Spleen (tissue), 11 donors: Measurements from ENCODE around the gene DUOX1. TPM values are rescaled to one million over a fixed set of nuclear protein-coding genes. Genes with fewer than 3 reads are reported as not detected.

Experiments used
- DNase-seq: peaks from one replicate; pipeline ENCODE4 v3.0.0-alpha.2; 2020
- H3K27ac ChIP-seq, 8 donors: fragments of 200-600 bp; sonication (generic) in 7 of 8; 1 replicate in 4 of 8; 2 replicates in 4 of 8; pipeline versions ENCODE4 v1.5.0 to v1.8.0; 2016 to 2021; ENCODE audit warnings: inconsistent platforms in 4 of 8, mild to moderate bottlenecking in 4 of 8, moderate library complexity in 1 of 8
- H3K27me3 ChIP-seq, 7 donors: fragments of 200-600 bp; sonication (generic) in 6 of 7; replicated peaks in 1 of 7; 1 replicate in 4 of 7; 2 replicates in 3 of 7; pipeline versions ENCODE4 v1.5.0 to v1.8.0; 2016 to 2021; ENCODE audit warnings: inconsistent platforms in 3 of 7, mild to moderate bottlenecking in 1 of 7
- H3K36me3 ChIP-seq, 6 donors: fragments of 200-600 bp; sonication (generic) in 5 of 6; 1 replicate in 4 of 6; 2 replicates in 2 of 6; pipeline versions ENCODE4 v1.5.0 to v1.8.0; 2016 to 2021; ENCODE audit warnings: inconsistent platforms in 2 of 6
- H3K4me1 ChIP-seq, 6 donors: fragments of 200-600 bp; sonication (generic) in 5 of 6; 1 replicate in 3 of 6; 2 replicates in 3 of 6; pipeline versions ENCODE4 v1.5.0 to v1.8.0; 2016 to 2021; ENCODE audit warnings: inconsistent platforms in 3 of 6
- H3K4me3 ChIP-seq, 8 donors: fragments of 200-600 bp; sonication (generic) in 7 of 8; 1 replicate in 4 of 8; 2 replicates in 4 of 8; pipeline versions ENCODE4 v1.5.0 to v1.8.0; 2016 to 2021; ENCODE audit warnings: inconsistent platforms in 4 of 8, mild to moderate bottlenecking in 4 of 8, moderate library complexity in 2 of 8
- H3K9me3 ChIP-seq, 8 donors: fragments of 200-600 bp; sonication (generic) in 7 of 8; 1 replicate in 4 of 8; 2 replicates in 4 of 8; pipeline versions ENCODE4 v1.5.0 to v1.8.0; 2016 to 2021; ENCODE audit warnings: inconsistent platforms in 4 of 8
- POLR2A ChIP-seq, 3 donors: fragments of 450-650 bp; IDR thresholded peaks; one replicate each; pipeline ENCODE4 v1.5.1; 2017; ENCODE audit warnings: antibody characterized with exemption in 3 of 3, mild to moderate bottlenecking in 1 of 3
- POLR2AphosphoS5 ChIP-seq, 3 donors: sonication (generic); formaldehyde crosslinking; IDR thresholded peaks; one replicate each; pipeline ENCODE4 v1.5.1; 2017; ENCODE audit warnings: antibody characterized with exemption in 3 of 3
- WGBS, 5 donors: extraction: QIAGEN DNeasy Blood & Tissue Kit in 3 of 5; methylation state at CpG; one replicate each; pipeline versions ENCODE4 v1.1.5 to v1.1.7; 2013 to 2018; 5-methylcytosine and 5-hydroxymethylcytosine counted together
- intact Hi-C: fragments of 100-400 bp; cut with DNase I; formaldehyde crosslinking; loops from one replicate; pipeline ENCODE4 v1.15.0; 2023; ENCODE audit warnings: low total_unique reads
- polyA plus RNA-seq, 3 donors: library from polyadenylated mRNA; stranded (reverse); fragments of 200-250 nt; gene quantifications; one replicate each; pipeline ENCODE4 v1.2.1, GENCODE V29; 2013
- total RNA-seq, 7 donors: library from RNA; depleted of rRNA in 3 of 7; stranded (reverse); fragments of >200 nt in 3 of 7; fragmentation: NEBNext Ultra II Directional in 4 of 7; extraction: Animal tissue kit (Norgen Biotek cat#: 25700) in 4 of 7; gene quantifications; one replicate each; pipeline versions ENCODE4 v1.1.0 to v1.2.1, GENCODE V29; 2016 to 2021
- TF ChIP-seq, protein P1 (sequence below), 11 experiments: fragments of 200-600 bp in 7 of 11; fragments of 450-650 bp in 4 of 11; sonication (generic) in 4 of 11; IDR thresholded peaks in 8 of 11; conservative IDR thresholded peaks in 3 of 11; 1 replicate in 7 of 11; 2 replicates in 4 of 11; pipeline versions ENCODE4 v1.4.0 to v1.8.0; 2016 to 2021; ENCODE audit warnings: antibody characterized with exemption in 11 of 11, inconsistent platforms in 4 of 11, mild to moderate bottlenecking in 1 of 11
- donor health status: healthy with polysubstance abuse.
- donor health status: DM: no; HTN: no; CAD: no; lungs with moderate emphysema.
- donor health status: DM: no; HTN: no; CAD: no.
- donor health status: Bipolar disorder and iron deficiency.
- donor health status: healthy.
- donor health status: DM: no; HTN: no; CAD: no.
- donor health status: DM: yes; HTN: yes; CAD: no.

Gene DUOX1
- total and polyA plus RNA-seq, 10 donors = 0.04 to 0.28 (median 0.09) TPM; not detected in 5

DNA sequence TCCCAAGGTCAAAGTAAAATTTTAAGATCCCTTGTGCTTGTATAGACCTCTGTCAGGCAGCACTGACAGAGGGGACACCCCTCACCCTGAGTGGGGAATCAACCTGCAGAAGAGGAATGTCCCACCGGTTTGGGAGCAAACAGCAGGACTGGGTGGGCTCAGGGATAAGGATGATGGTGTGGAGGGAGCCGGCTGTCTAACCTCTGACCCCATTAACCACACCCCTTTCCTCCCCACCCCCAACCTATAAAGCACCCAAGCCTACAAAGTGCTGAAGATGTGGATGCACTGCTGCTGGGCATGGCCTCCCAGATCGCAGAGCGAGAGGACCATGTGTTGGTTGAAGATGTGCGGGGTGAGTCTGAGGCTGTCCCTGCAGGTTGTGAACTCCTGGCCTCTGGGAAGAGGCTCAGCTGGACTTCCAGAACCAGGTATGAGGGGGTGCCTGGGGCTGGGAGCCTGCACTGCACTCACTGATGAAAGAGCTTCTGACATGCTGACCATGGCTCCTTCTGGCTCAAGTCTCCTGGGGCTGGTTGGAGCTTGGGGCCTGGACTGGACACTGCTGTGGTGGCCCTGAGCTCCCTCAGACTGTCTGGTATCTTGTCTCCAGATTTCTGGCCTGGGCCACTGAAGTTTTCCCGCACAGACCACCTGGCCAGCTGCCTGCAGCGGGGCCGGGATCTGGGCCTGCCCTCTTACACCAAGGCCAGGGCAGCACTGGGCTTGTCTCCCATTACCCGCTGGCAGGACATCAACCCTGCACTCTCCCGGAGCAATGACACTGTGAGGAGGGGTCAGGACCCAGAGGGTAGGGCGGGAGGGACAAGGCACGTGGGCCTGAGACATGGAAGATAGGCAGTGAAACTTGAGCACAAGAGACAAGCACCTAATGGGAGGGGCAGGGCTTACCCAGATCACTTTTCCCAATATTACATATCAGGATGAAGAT lies 9.3 kb downstream of the DUOX1 start:
- Histone ChIP-seq H3K27ac (no peak overlapping the region), H3K4me3 (no peak overlapping the region), H3K36me3 (no peaks in the 10 kb centered on the region), H3K9me3 (no peaks in the 10 kb centered on the region), H3K27me3 (peaks cover 0 to 50% (median 22%) of the 10 kb centered on the region in 7 donors), H3K4me1 (peaks cover 0 to 17% (median 7%) of the 10 kb centered on the region in 6 donors)
- TF ChIP-seq POLR2AphosphoS5 (IDR thresholded peaks at IDR 0.05) = no peak
- TF ChIP-seq, protein P1, sequence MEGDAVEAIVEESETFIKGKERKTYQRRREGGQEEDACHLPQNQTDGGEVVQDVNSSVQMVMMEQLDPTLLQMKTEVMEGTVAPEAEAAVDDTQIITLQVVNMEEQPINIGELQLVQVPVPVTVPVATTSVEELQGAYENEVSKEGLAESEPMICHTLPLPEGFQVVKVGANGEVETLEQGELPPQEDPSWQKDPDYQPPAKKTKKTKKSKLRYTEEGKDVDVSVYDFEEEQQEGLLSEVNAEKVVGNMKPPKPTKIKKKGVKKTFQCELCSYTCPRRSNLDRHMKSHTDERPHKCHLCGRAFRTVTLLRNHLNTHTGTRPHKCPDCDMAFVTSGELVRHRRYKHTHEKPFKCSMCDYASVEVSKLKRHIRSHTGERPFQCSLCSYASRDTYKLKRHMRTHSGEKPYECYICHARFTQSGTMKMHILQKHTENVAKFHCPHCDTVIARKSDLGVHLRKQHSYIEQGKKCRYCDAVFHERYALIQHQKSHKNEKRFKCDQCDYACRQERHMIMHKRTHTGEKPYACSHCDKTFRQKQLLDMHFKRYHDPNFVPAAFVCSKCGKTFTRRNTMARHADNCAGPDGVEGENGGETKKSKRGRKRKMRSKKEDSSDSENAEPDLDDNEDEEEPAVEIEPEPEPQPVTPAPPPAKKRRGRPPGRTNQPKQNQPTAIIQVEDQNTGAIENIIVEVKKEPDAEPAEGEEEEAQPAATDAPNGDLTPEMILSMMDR (IDR thresholded peaks at IDR 0.05 in 8 of 11, conservative IDR thresholded peaks at IDR 0.05 in 3 of 11) = no peak
- intact Hi-C loops = no loop called here
- 76 to 89% (median 82%) methylated on average over 9 to 12 of the region's 12 CpGs for WGBS, 5 donors
- DNase-seq = peak; percentile 68

DNA sequence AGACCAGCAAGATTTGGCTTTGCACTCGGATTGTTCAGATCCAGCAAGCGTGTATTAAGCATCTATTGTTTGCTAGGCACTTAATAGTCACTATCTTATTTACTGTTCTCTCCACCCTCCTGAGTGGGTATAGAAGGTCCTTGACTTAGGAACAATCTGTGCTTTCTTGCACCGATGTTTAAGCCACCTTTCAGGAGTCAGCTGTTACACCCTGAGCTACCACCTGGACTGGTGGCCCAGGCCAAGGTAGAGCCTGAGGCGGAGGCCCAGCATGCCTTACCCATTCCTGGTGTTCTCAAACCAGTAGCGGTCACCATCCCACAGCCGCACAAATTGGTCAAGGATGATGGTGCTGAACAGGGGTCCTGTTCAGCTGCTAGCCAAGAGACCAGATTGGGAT lies 10.0 kb downstream of the DUOX1 start:
- intact Hi-C loops = no loop called here

DNA sequence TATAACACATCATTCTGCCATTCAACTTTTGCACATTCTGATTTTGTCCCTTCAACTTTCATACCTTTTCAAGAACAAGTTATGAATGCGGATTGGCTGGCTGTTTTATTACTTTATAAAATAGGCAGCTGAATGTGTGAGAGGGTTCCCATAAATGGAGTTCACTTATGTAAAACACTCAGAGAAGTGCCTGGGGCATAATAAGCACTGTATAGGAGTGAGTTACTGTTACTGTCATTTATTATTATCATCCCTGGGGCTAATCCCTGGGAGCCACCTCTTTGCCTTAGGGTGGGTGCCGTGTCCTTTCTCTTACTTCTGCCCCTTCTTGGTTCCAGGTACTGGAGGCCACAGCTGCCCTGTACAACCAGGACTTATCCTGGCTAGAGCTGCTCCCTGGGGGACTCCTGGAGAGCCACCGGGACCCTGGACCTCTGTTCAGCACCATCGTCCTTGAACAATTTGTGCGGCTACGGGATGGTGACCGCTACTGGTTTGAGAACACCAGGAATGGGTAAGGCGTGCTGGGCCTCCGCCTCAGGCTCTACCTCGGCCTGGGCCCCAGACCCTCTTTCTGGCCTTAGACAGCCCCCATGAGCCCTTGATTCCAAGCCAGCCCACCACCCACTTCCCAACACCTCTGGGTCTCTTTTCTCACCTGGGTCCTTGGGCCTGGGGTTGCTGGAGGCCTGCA lies 10.9 kb downstream of the DUOX1 start:
- DNase-seq = peak; percentile 41
- 87 to 100% (median 93%) methylated on average over 10 of the region's 10 CpGs for WGBS, 5 donors
- TF ChIP-seq, protein P1 (IDR thresholded peaks at IDR 0.05 in 8 of 11, conservative IDR thresholded peaks at IDR 0.05 in 3 of 11) = no peak
- TF ChIP-seq POLR2A (IDR thresholded peaks at IDR 0.05) (no peak), POLR2AphosphoS5 (IDR thresholded peaks at IDR 0.05) (no peak)
- no peaks in the 10 kb centered on the region for H3K36me3 ChIP-seq
- H3K9me3 ChIP-seq = no peaks in the 10 kb centered on the region
- no peak overlapping the region for H3K4me3 ChIP-seq
- intact Hi-C loops = no loop called here
- peaks cover 0 to 8% (median 0%) of the 10 kb centered on the region in 6 donors for H3K4me1 ChIP-seq
- peaks cover 0 to 35% (median 8%) of the 10 kb centered on the region in 7 donors for H3K27me3 ChIP-seq
- H3K27ac ChIP-seq = no peak overlapping the region

More for the DNA sequence above, 10.0 kb downstream of the DUOX1 start:
- no peaks in the 10 kb centered on the region for H3K36me3 ChIP-seq
- no peak overlapping the region for H3K4me3 ChIP-seq
- H3K4me1 ChIP-seq = peaks cover 0 to 15% (median 6%) of the 10 kb centered on the region in 6 donors
- peaks cover 0 to 44% (median 15%) of the 10 kb centered on the region in 7 donors for H3K27me3 ChIP-seq
- no peak overlapping the region for H3K27ac ChIP-seq
- peak; percentile 42 for DNase-seq
- no peak for TF ChIP-seq POLR2A (IDR thresholded peaks at IDR 0.05)
- TF ChIP-seq, protein P1 (IDR thresholded peaks at IDR 0.05 in 8 of 11, conservative IDR thresholded peaks at IDR 0.05 in 3 of 11) = no peak
- TF ChIP-seq POLR2AphosphoS5 (IDR thresholded peaks at IDR 0.05) = no peak
- WGBS, 5 donors = 84 to 95% (median 91%) methylated on average over 6 of the region's 6 CpGs
- no peaks in the 10 kb centered on the region for H3K9me3 ChIP-seq

DNA sequence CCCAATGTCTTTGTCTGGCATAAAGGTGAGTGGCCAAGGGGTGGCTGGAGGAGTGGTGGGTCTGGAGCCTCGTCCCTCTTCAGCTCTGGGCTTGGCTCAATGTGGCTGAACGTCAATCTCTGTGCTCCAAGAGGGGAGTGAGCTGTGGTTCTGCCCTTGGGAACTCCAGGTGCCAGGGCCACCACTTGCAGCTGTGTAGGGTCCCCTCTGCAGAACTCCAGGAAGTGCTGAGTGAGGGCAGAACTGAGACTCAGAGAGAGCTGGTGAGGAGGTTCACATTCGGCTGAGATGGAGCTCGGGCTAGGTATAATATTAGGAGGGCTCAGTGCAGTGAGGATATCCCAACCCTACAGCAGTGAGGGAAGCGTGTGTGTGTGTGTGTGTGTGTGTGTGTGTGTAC lies 11.6 kb downstream of the DUOX1 start:
- H3K27me3 ChIP-seq = peaks cover 0 to 29% (median 6%) of the 10 kb centered on the region in 7 donors
- 69 to 82% (median 75%) methylated on average over 4 to 5 of the region's 5 CpGs for WGBS, 5 donors
- H3K4me1 ChIP-seq = peaks cover 0 to 2% (median 0%) of the 10 kb centered on the region in 6 donors
- intact Hi-C loops = no loop called here
- no peak overlapping the region for H3K27ac ChIP-seq
- H3K9me3 ChIP-seq = no peaks in the 10 kb centered on the region
- TF ChIP-seq POLR2AphosphoS5 (IDR thresholded peaks at IDR 0.05) (no peak), POLR2A (IDR thresholded peaks at IDR 0.05) (no peak)
- TF ChIP-seq, protein P1 (IDR thresholded peaks at IDR 0.05 in 8 of 11, conservative IDR thresholded peaks at IDR 0.05 in 3 of 11) = no peak
- H3K36me3 ChIP-seq = no peaks in the 10 kb centered on the region
- peak; percentile 47 for DNase-seq
- H3K4me3 ChIP-seq = no peak overlapping the region
